K562 (cell line): ENCODE data around the gene PTPRM. TPM values are rescaled to one million over a fixed set of nuclear protein-coding genes. Genes with fewer than 3 reads are reported as not detected.

ENCODE experiments used
- ATAC-seq: fragments of 200-7000 bp; cut with Tn5 transposase; 3 replicates; pipeline ENCODE4 v1.9.1; 2020; ENCODE audit warnings: moderate library complexity
- BruUV-seq: library from RNA; stranded (reverse); fragments of 400-500 nt; replicated peaks from 2 replicates; lab custom pipeline; 2021; lab: Mats Ljungman, UMichigan
- CTCF ChIA-PET: fragments of 300-600 bp; formaldehyde crosslinking; extraction: SDS; loops from one replicate; lab custom pipeline; 2021; ENCODE audit warnings: low intra/inter-chr PET ratio; lab: Yijun Ruan, JAX
- POLR2A ChIA-PET: fragments of 300-600, 350-650 bp; sonication (Branson Sonifier 250); formaldehyde crosslinking; extraction: SDS; loops from one replicate; lab custom pipeline; 2021; ENCODE audit warnings: antibody characterized with exemption, inconsistent platforms; lab: Yijun Ruan, JAX
- DNase-seq, 4 experiments: peaks; one replicate each; pipeline versions ENCODE4 v3.0.0 to v3.0.0-alpha.2; 2011 to 2018; ENCODE audit warnings: low spot score in 3 of 4, mixed read lengths in 3 of 4; ENCODE audit errors: extremely low read depth in 1 of 4
- FAIRE-seq: peaks from 2 replicates; lab custom pipeline; 2011; peaks lifted over from hg19 to GRCh38; lab: Jason Lieb, UNC
- H2AFZ ChIP-seq: 2 replicates; pipeline ENCODE4 v1.6.0; 2011; ENCODE audit warnings: low read depth, low read length, control low read depth, inconsistent platforms
- H3K27ac ChIP-seq: fragments of 200-600 bp; 3 replicates; pipeline ENCODE4 v1.8.0; 2011; ENCODE audit warnings: low read depth, mild to moderate bottlenecking, control low read depth, inconsistent platforms, low read length, moderate library complexity, mixed read lengths; ENCODE audit errors: extremely low read depth
- H3K27me3 ChIP-seq, 2 experiments: fragments of 300-600 bp in 1 of 2; 2 replicates in 1 of 2; 3 replicates in 1 of 2; pipeline versions ENCODE4 v1.6.0 to v1.8.0; 2011; ENCODE audit warnings: inconsistent platforms in 2 of 2, low read length in 2 of 2, mild to moderate bottlenecking in 1 of 2, mixed read lengths in 1 of 2, moderate library complexity in 1 of 2; ENCODE audit not compliant: control insufficient read depth in 2 of 2, insufficient read depth in 2 of 2
- H3K36me3 ChIP-seq: fragments of 300-600 bp; 3 replicates; pipeline ENCODE4 v1.8.0; 2011; ENCODE audit warnings: mild to moderate bottlenecking, low read length, inconsistent platforms; ENCODE audit not compliant: control insufficient read depth, insufficient read depth
- H3K4me1 ChIP-seq, 2 experiments: fragments of 200-600 bp in 1 of 2; replicated peaks in 1 of 2; 2 replicates in 1 of 2; 3 replicates in 1 of 2; pipeline versions ENCODE4 v1.5.1 to v1.8.0; 2011; ENCODE audit warnings: inconsistent platforms in 2 of 2, low read length in 2 of 2, mild to moderate bottlenecking in 1 of 2, mixed read lengths in 1 of 2, moderate library complexity in 1 of 2; ENCODE audit not compliant: control insufficient read depth in 2 of 2, insufficient read depth in 2 of 2
- H3K4me2 ChIP-seq: 2 replicates; pipeline ENCODE4 v1.6.1; 2011; ENCODE audit warnings: low read length, control low read depth, inconsistent platforms, mixed read lengths; ENCODE audit not compliant: insufficient read depth
- H3K4me3 ChIP-seq: fragments of 200-600 bp; sonication (generic), shearing (Covaris generic); 2 replicates; pipeline ENCODE4 v1.5.1; 2016; ENCODE audit warnings: control low read depth, inconsistent platforms
- H3K79me2 ChIP-seq: fragments of 200-600 bp; 3 replicates; pipeline ENCODE4 v1.8.0; 2011; ENCODE audit warnings: low read length, inconsistent platforms; ENCODE audit not compliant: control insufficient read depth, insufficient read depth
- H3K9ac ChIP-seq, 2 experiments: 2 replicates each; pipeline versions ENCODE4 v1.6.0 to v1.6.1; 2011; ENCODE audit warnings: low read depth in 2 of 2, low read length in 2 of 2, control low read depth in 1 of 2, inconsistent platforms in 1 of 2, mild to moderate bottlenecking in 1 of 2, mixed read lengths in 1 of 2; ENCODE audit not compliant: insufficient read depth in 1 of 2
- H3K9me1 ChIP-seq: one replicate; pipeline ENCODE4 v1.6.0; 2011; ENCODE audit warnings: inconsistent platforms, mild to moderate bottlenecking, low read length, moderate library complexity; ENCODE audit not compliant: control insufficient read depth, insufficient read depth
- H3K9me3 ChIP-seq: replicated peaks from 2 replicates; pipeline ENCODE4 v1.5.1; 2011; ENCODE audit warnings: low read depth, low read length, inconsistent platforms; ENCODE audit not compliant: control insufficient read depth, insufficient read depth
- H4K20me1 ChIP-seq: replicated peaks from 2 replicates; pipeline ENCODE4 v1.6.1; 2011; ENCODE audit warnings: low read length, inconsistent platforms, mixed read lengths; ENCODE audit not compliant: control insufficient read depth, insufficient read depth
- C11orf30 ChIP-seq: fragments of 450-650 bp; IDR thresholded peaks from 2 replicates; pipeline ENCODE4 v1.6.1; 2016; ENCODE audit warnings: low read depth, mild to moderate bottlenecking
- HDAC6 ChIP-seq: IDR thresholded peaks from 2 replicates; pipeline ENCODE4 v1.6.1; 2012; ENCODE audit warnings: low read depth, mild to moderate bottlenecking, control low read depth, inconsistent platforms, low read length, moderate library complexity
- KAT8 ChIP-seq: fragments of 450-650 bp; IDR thresholded peaks from 2 replicates; pipeline ENCODE4 v1.6.1; 2016; ENCODE audit warnings: low read depth, mild to moderate bottlenecking
- KLF16 ChIP-seq: IDR thresholded peaks from 2 replicates; pipeline ENCODE4 v1.6.1; 2016; ENCODE audit warnings: antibody characterized with exemption
- MTA3 ChIP-seq: fragments of 450-650 bp; formaldehyde crosslinking; IDR thresholded peaks from 2 replicates; pipeline ENCODE4 v1.6.1; 2017; ENCODE audit warnings: mild to moderate bottlenecking, borderline replicate concordance
- NFXL1 ChIP-seq: fragments of 450-650 bp; formaldehyde crosslinking; IDR thresholded peaks from 2 replicates; pipeline ENCODE4 v1.4.0; 2021; ENCODE audit warnings: mild to moderate bottlenecking
- ZBTB8A ChIP-seq: fragments of 450-650 bp; IDR thresholded peaks from 2 replicates; pipeline ENCODE4 v1.6.1; 2018; ENCODE audit warnings: mild to moderate bottlenecking, moderate library complexity; ENCODE audit not compliant: partially characterized antibody
- ZNF133 ChIP-seq: fragments of 250-450 bp; sonication (Bioruptor Pico); IDR thresholded peaks from 2 replicates; pipeline ENCODE4 v1.4.0; 2020; ENCODE audit warnings: mild to moderate bottlenecking
- ZNF445 ChIP-seq: fragments of 250-450 bp; sonication (Bioruptor Pico); IDR thresholded peaks from 2 replicates; pipeline ENCODE4 v1.4.0; 2020; ENCODE audit warnings: low read depth, mild to moderate bottlenecking, moderate library complexity
- ZNF583 ChIP-seq: fragments of 250-450 bp; sonication (Bioruptor Pico); IDR thresholded peaks from 2 replicates; pipeline ENCODE4 v1.4.0; 2020
- ZNF764 ChIP-seq: fragments of 250-450 bp; sonication (Bioruptor Pico); IDR thresholded peaks from 2 replicates; pipeline ENCODE4 v1.4.0; 2020; ENCODE audit warnings: low read depth, mild to moderate bottlenecking, moderate library complexity
- WGBS: fragments of 100-300 bp; shearing (Covaris generic); methylation state at CpG from one replicate; pipeline ENCODE4 v1.1.6; 2016; ENCODE audit warnings: low coverage, mixed read lengths; ENCODE audit not compliant: insufficient coverage; ENCODE audit errors: missing lambda C conversion rate; 5-methylcytosine and 5-hydroxymethylcytosine counted together
- in situ Hi-C: fragments of 300-500 bp; cut with MboI; formaldehyde crosslinking; loops from 4 replicates; pipeline ENCODE4 v1.15.0; 2018; ENCODE audit warnings: inconsistent platforms, mixed read lengths
- intact Hi-C: fragments of 100-400 bp; cut with micrococcal nuclease; formaldehyde crosslinking; loops from 2 replicates; pipeline ENCODE4 v1.14.2; 2022
- polyA plus RNA-seq, 8 experiments: library from polyadenylated mRNA; depleted of rRNA in 4 of 8; stranded (reverse) in 5 of 8; unstranded in 3 of 8; fragments of >200 nt; fragmentation: Nextera tagmentation in 2 of 8; fragmentation: Illumina TruSeq in 1 of 8; extraction: Ambion mirVana in 2 of 8; extraction: Trizol in 1 of 8; gene quantifications; 2 replicates each; pipeline versions ENCODE4 v1.2.1 to v1.2.3, GENCODE V29; 2011 to 2014; ENCODE audit warnings: inconsistent platforms in 1 of 8, missing spikeins in 1 of 8
- total RNA-seq, 7 experiments: library from RNA; depleted of rRNA in 6 of 7; stranded (reverse); fragments of >200 nt in 6 of 7; fragmentation: Illumina TruSeq in 2 of 7; extraction: Trizol in 2 of 7; gene quantifications; 2 replicates each; pipeline versions ENCODE4 v1.2.1 to v1.2.3, GENCODE V29; 2011 to 2021; ENCODE audit warnings: low replicate concordance in 1 of 7
- TF ChIP-seq, protein P1 (sequence below), 2 experiments: IDR thresholded peaks; 2 replicates each; pipeline ENCODE4 v1.6.1; 2012; ENCODE audit warnings: improper control_type of control experiment in 2 of 2, low read depth in 2 of 2, low read length in 2 of 2, borderline replicate concordance in 1 of 2

Gene PTPRM
- total and polyA plus RNA-seq, 9 of the 15 experiments (the other 6 are each of a cell fraction or from before 2014, with no cell fraction given): 0.03 to 0.16 (median 0.08) TPM; not detected in 3

GRCh38 chr18:7787339-7787738, 220.2 kb downstream of the PTPRM start:
- CTCF ChIA-PET: no interaction called here
- no TSS peak for BruUV-seq
- no peak overlapping the region for H3K9ac ChIP-seq
- ATAC-seq (no peak), FAIRE-seq (no peak), DNase-seq (no peak)
- in situ Hi-C loops (no loop called here), intact Hi-C loops (no loop called here)
- no peak overlapping the region for H3K27ac ChIP-seq
- no peaks in the 10 kb centered on the region for H3K79me2 ChIP-seq
- H4K20me1 ChIP-seq: no peaks in the 10 kb centered on the region
- POLR2A ChIA-PET: no interaction called here
- no peaks in the 10 kb centered on the region for H3K9me3 ChIP-seq
- H2AFZ ChIP-seq: no peak overlapping the region
- H3K36me3 ChIP-seq: no peaks in the 10 kb centered on the region
- H3K27me3 ChIP-seq: no peaks in the 10 kb centered on the region
- no peaks in the 10 kb centered on the region for H3K4me1 ChIP-seq
- H3K4me2 ChIP-seq: no peak overlapping the region
- 0% methylated on average over 2 of the region's 2 CpGs for WGBS
- no peaks in the 10 kb centered on the region for H3K9me1 ChIP-seq
- H3K4me3 ChIP-seq: no peak overlapping the region
- TF ChIP-seq ZNF445 (CRISPR knock-in tag) (no peak), HDAC6 (no peak), ZNF764 (no peak), KAT8 (no peak), MTA3 (no peak), ZNF133 (CRISPR knock-in tag) (no peak), KLF16 (no peak), NFXL1 (CRISPR knock-in tag) (no peak), ZBTB8A (no peak), ZNF583 (CRISPR knock-in tag) (no peak), C11orf30 (no peak)
- TF ChIP-seq, protein P1, sequence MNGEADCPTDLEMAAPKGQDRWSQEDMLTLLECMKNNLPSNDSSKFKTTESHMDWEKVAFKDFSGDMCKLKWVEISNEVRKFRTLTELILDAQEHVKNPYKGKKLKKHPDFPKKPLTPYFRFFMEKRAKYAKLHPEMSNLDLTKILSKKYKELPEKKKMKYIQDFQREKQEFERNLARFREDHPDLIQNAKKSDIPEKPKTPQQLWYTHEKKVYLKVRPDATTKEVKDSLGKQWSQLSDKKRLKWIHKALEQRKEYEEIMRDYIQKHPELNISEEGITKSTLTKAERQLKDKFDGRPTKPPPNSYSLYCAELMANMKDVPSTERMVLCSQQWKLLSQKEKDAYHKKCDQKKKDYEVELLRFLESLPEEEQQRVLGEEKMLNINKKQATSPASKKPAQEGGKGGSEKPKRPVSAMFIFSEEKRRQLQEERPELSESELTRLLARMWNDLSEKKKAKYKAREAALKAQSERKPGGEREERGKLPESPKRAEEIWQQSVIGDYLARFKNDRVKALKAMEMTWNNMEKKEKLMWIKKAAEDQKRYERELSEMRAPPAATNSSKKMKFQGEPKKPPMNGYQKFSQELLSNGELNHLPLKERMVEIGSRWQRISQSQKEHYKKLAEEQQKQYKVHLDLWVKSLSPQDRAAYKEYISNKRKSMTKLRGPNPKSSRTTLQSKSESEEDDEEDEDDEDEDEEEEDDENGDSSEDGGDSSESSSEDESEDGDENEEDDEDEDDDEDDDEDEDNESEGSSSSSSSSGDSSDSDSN (IDR thresholded peaks at IDR 0.05; ENCODE audit: borderline replicate concordance in 1 of 2, low read depth in 2 of 2, low read length in 2 of 2): no peak
